Keratinocyte (primary cell): ENCODE measurements around the gene FOXL3. TPM values are rescaled to one million over a fixed set of nuclear protein-coding genes. Genes with fewer than 3 reads are reported as not detected.

Experiments used
- DNase-seq: peaks from one replicate; pipeline ENCODE4 v3.0.0-alpha.2; 2011; ENCODE audit warnings: low read depth, missing footprints, low spot score
- FAIRE-seq: peaks from 2 replicates; lab custom pipeline; 2011; peaks lifted over from hg19 to GRCh38; lab: Jason Lieb, UNC
- H2AFZ ChIP-seq: 2 replicates; pipeline ENCODE4 v1.6.0; 2012; ENCODE audit warnings: low read length, control low read depth, inconsistent platforms; ENCODE audit not compliant: control insufficient read depth
- H3K27ac ChIP-seq: 2 replicates; pipeline ENCODE4 v1.5.1; 2011; ENCODE audit warnings: low read length; ENCODE audit not compliant: control insufficient read depth, insufficient read depth
- H3K27me3 ChIP-seq: 3 replicates; pipeline ENCODE4 v1.6.0; 2011; ENCODE audit warnings: low read length; ENCODE audit not compliant: control insufficient read depth, insufficient read depth; ENCODE audit errors: extremely low read depth
- H3K36me3 ChIP-seq, 2 experiments: 2 replicates in 1 of 2; 3 replicates in 1 of 2; pipeline ENCODE4 v1.5.1; 2011; ENCODE audit warnings: low read length in 2 of 2, mild to moderate bottlenecking in 1 of 2; ENCODE audit not compliant: control insufficient read depth in 2 of 2, insufficient read depth in 2 of 2; ENCODE audit errors: extremely low read depth in 1 of 2
- H3K4me1 ChIP-seq: 3 replicates; pipeline ENCODE4 v1.5.1; 2011; ENCODE audit warnings: low read length; ENCODE audit not compliant: control insufficient read depth, insufficient read depth; ENCODE audit errors: extremely low read depth
- H3K4me2 ChIP-seq: 3 replicates; pipeline ENCODE4 v1.6.0; 2011; ENCODE audit warnings: low read depth, low read length; ENCODE audit not compliant: control insufficient read depth, insufficient read depth; ENCODE audit errors: extremely low read depth
- H3K4me3 ChIP-seq, 3 experiments: fragments of 200-600 bp in 1 of 3; sonication (generic) in 1 of 3; 2 replicates in 2 of 3; 3 replicates in 1 of 3; pipeline ENCODE4 v1.5.1; 2011 to 2016; ENCODE audit warnings: low read length in 3 of 3, mild to moderate bottlenecking in 3 of 3, control low read depth in 2 of 3, inconsistent platforms in 1 of 3, low read depth in 1 of 3, mixed read lengths in 1 of 3, mixed run types in 1 of 3, moderate library complexity in 1 of 3; ENCODE audit not compliant: control insufficient read depth in 2 of 3, insufficient read depth in 2 of 3; ENCODE audit errors: extremely low read depth in 1 of 3
- H3K79me2 ChIP-seq: 2 replicates; pipeline ENCODE4 v1.6.0; 2012; ENCODE audit warnings: low read length; ENCODE audit not compliant: control insufficient read depth, insufficient read depth
- H3K9ac ChIP-seq: 3 replicates; pipeline ENCODE4 v1.6.0; 2011; ENCODE audit warnings: low read length; ENCODE audit not compliant: control insufficient read depth, insufficient read depth; ENCODE audit errors: extremely low read depth
- H3K9me1 ChIP-seq: 3 replicates; pipeline ENCODE4 v1.6.0; 2011; ENCODE audit warnings: low read length; ENCODE audit not compliant: control insufficient read depth, insufficient read depth; ENCODE audit errors: extremely low read depth
- H3K9me3 ChIP-seq: 2 replicates; pipeline ENCODE4 v1.5.1; 2012; ENCODE audit warnings: low read depth, low read length; ENCODE audit not compliant: control insufficient read depth
- H4K20me1 ChIP-seq: 3 replicates; pipeline ENCODE4 v1.6.0; 2011; ENCODE audit warnings: low read length; ENCODE audit not compliant: control insufficient read depth, insufficient read depth; ENCODE audit errors: extremely low read depth
- EZH2 ChIP-seq: IDR thresholded peaks from one replicate; pipeline ENCODE4 v1.6.1; 2012; ENCODE audit warnings: inconsistent platforms, mild to moderate bottlenecking, low read length, moderate library complexity
- dilution Hi-C: fragments of 300-500 bp; cut with MboI; formaldehyde crosslinking; loops from one replicate; pipeline ENCODE4 v1.7.0; 2020; ENCODE audit warnings: low sequenced_read_pairs; ENCODE audit not compliant: extremely low pct_ligation_motif_present
- polyA plus RNA-seq, 5 experiments: library from polyadenylated mRNA; depleted of rRNA in 3 of 5; stranded (reverse) in 3 of 5; stranded (forward) in 1 of 5; unstranded in 1 of 5; fragments of >200 nt; gene quantifications; 1 replicate in 1 of 5; 2 replicates in 3 of 5; 3 replicates in 1 of 5; pipeline versions ENCODE4 v1.2.1 to v1.2.3, GENCODE V29; 2011 to 2012; ENCODE audit warnings: missing spikeins in 2 of 5, low read depth in 1 of 5, low replicate concordance in 1 of 5
- TF ChIP-seq, protein P1 (sequence below), 3 experiments: IDR thresholded peaks in 1 of 3; conservative IDR thresholded peaks in 1 of 3; optimal IDR thresholded peaks in 1 of 3; 2 replicates in 2 of 3; 3 replicates in 1 of 3; pipeline versions ENCODE3 to v1.5.1; 2011; ENCODE audit warnings: low read length in 3 of 3, mild to moderate bottlenecking in 3 of 3, moderate library complexity in 2 of 3, control low read depth in 1 of 3, inconsistent platforms in 1 of 3; ENCODE audit not compliant: insufficient read depth in 2 of 3; ENCODE audit errors: extremely low read depth in 1 of 3

The FOXL3 gene
- polyA plus RNA-seq, 1 donor (not counting 4 experiments of a cell fraction or from before 2014, with no cell fraction given), result not detected

DNA sequence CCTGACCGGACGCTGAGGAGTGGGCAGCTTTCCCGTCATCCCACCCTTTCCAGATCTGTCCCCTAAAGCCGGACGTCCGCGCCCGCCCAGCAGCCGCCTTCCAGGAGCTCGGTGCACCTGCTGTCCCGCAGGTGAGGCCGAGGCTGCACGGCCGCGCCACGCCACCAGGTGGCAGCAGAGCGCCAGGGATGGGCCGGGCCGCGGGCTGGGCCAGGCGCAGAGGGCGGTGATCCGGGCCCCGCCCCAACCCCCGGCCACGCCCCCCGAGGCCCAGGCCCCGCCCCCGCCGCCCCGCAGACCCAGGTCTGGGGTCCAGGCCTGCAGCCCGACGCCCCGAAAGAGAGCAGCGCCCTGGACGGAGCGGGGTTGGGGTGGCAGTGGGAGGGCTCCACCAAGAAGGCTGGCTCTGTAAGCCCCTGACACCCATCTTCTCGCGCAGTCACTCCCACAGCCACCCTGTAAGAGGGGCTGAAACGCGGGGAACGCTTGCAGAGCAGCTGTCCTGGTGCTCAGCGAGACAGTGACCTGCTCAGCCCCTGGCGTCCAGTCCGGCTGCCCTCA, 32.2 kb downstream of the FOXL3 start:
- DNase-seq, result no peak

GRCh38 chr7:322708-323111, 32.7 kb downstream of the FOXL3 start:
- Histone ChIP-seq H3K9me1 (no peaks in the 10 kb centered on the region), H3K36me3 (no peaks in the 10 kb centered on the region), H3K27me3 (peaks cover 39% of the 10 kb centered on the region), H3K9me3 (peaks cover 2% of the 10 kb centered on the region), H3K4me3 (no peak overlapping the region), H3K79me2 (no peaks in the 10 kb centered on the region), H3K27ac (no peak overlapping the region), H3K4me1 (peaks cover 8% of the 10 kb centered on the region), H3K4me2 (no peak overlapping the region), H3K9ac (no peak overlapping the region), H2AFZ (no peak overlapping the region), H4K20me1 (no peaks in the 10 kb centered on the region)
- DNase-seq, result no peak
- no peak for TF ChIP-seq EZH2
- TF ChIP-seq, protein P1, sequence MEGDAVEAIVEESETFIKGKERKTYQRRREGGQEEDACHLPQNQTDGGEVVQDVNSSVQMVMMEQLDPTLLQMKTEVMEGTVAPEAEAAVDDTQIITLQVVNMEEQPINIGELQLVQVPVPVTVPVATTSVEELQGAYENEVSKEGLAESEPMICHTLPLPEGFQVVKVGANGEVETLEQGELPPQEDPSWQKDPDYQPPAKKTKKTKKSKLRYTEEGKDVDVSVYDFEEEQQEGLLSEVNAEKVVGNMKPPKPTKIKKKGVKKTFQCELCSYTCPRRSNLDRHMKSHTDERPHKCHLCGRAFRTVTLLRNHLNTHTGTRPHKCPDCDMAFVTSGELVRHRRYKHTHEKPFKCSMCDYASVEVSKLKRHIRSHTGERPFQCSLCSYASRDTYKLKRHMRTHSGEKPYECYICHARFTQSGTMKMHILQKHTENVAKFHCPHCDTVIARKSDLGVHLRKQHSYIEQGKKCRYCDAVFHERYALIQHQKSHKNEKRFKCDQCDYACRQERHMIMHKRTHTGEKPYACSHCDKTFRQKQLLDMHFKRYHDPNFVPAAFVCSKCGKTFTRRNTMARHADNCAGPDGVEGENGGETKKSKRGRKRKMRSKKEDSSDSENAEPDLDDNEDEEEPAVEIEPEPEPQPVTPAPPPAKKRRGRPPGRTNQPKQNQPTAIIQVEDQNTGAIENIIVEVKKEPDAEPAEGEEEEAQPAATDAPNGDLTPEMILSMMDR (optimal IDR thresholded peaks at IDR 0.05 in 1 of 3, IDR thresholded peaks at IDR 0.05 in 1 of 3, conservative IDR thresholded peaks at IDR 0.05 in 1 of 3; ENCODE audit: extremely low read depth in 1 of 3, insufficient read depth in 2 of 3, low read length in 3 of 3), result no peak
- dilution Hi-C loops, result no loop called here
- FAIRE-seq, result no peak

More for the DNA sequence above, 32.2 kb downstream of the FOXL3 start:
- TF ChIP-seq, protein P1 (optimal IDR thresholded peaks at IDR 0.05 in 1 of 3, IDR thresholded peaks at IDR 0.05 in 1 of 3, conservative IDR thresholded peaks at IDR 0.05 in 1 of 3; ENCODE audit: extremely low read depth in 1 of 3, insufficient read depth in 2 of 3, low read length in 3 of 3), result peak; percentile 49 to 93 (median 83)
- TF ChIP-seq EZH2, result no peak
- Histone ChIP-seq H3K27me3 (peaks cover 44% of the 10 kb centered on the region), H3K79me2 (no peaks in the 10 kb centered on the region), H3K27ac (no peak overlapping the region), H4K20me1 (no peaks in the 10 kb centered on the region), H3K36me3 (no peaks in the 10 kb centered on the region), H3K9ac (no peak overlapping the region), H3K4me2 (no peak overlapping the region), H3K4me1 (peaks cover 8% of the 10 kb centered on the region), H3K9me3 (peaks cover 2% of the 10 kb centered on the region), H3K4me3 (no peak overlapping the region), H2AFZ (no peak overlapping the region), H3K9me1 (no peaks in the 10 kb centered on the region)
- dilution Hi-C loops, result no loop called here
- FAIRE-seq, result no peak
